DMS79 treated with DMSO at 0.1 percent for 48 hours (cell line): ENCODE results near the gene RPS15.
A peak's percentile ranks its signal among the peaks of the same experiment; 100 is the strongest.
"Not testable (repeated sequence)": the region's sequence is repeated elsewhere in the genome, so short reads cannot be mapped to it uniquely, and the experiment has no call there.

Experiments used
- DNase-seq: peaks from one replicate; lab custom pipeline; 2025; lab: John Stamatoyannopoulos, UW

The RPS15 gene

GRCh38 chr19:1470305-1471009, 32.3 kb downstream of the RPS15 start:
- no peak for DNase-seq

- no peak for DNase-seq
These were observed 32.9 kb downstream of the RPS15 start for GRCh38 chr19:1471010-1471514.

GRCh38 chr19:1471515-1472160, 33.4 kb downstream of the RPS15 start:
- DNase-seq, result no peak

- DNase-seq, result no peak
These were observed 34.3 kb downstream of the RPS15 start for GRCh38 chr19:1472231-1473084.

- DNase-seq, result no peak
These were observed 35.1 kb downstream of the RPS15 start for GRCh38 chr19:1473085-1473851.

- no peak for DNase-seq
These were observed 36.0 kb downstream of the RPS15 start for GRCh38 chr19:1474011-1474764.

GRCh38 chr19:1474765-1475351, 36.7 kb downstream of the RPS15 start:
- no peak for DNase-seq

- no peak for DNase-seq
These were observed 37.7 kb downstream of the RPS15 start for GRCh38 chr19:1475751-1476437.

- DNase-seq, result not testable (repeated sequence)
These were observed 38.9 kb downstream of the RPS15 start for GRCh38 chr19:1477056-1477455.

- DNase-seq, result peak; percentile 86
These were observed 40.9 kb downstream of the RPS15 start, which contains the start of gene C19orf25 for GRCh38 chr19:1478934-1479707. TSS of gene C19orf25 (minus strand) at chr19:1479215. CDS start at chr19:1478903, 312 bp downstream.

- no peak for DNase-seq
These were observed 43.2 kb downstream of the RPS15 start for GRCh38 chr19:1481224-1481892.

GRCh38 chr19:1481893-1482360, 43.7 kb downstream of the RPS15 start:
- no peak for DNase-seq

GRCh38 chr19:1482361-1483130, 44.4 kb downstream of the RPS15 start:
- DNase-seq, result no peak

GRCh38 chr19:1483131-1483978, 45.2 kb downstream of the RPS15 start:
- DNase-seq, result no peak

- no peak for DNase-seq
These were observed 45.8 kb downstream of the RPS15 start for GRCh38 chr19:1483979-1484428.

GRCh38 chr19:1486720-1487575, 48.8 kb downstream of the RPS15 start:
- no peak for DNase-seq
